ENCODE data around the gene FGD6.
"Not testable (repeated sequence)": the region's sequence is repeated elsewhere in the genome, so short reads cannot be mapped to it uniquely, and the experiment has no call there.

The FGD6 gene

GRCh38 chr12:95173392-95174251, 43.6 kb downstream of the FGD6 start:
- DNase-seq, result no peak

- DNase-seq, result no peak
Observed at GRCh38 chr12:95169368-95169767, 47.9 kb downstream of the FGD6 start.

GRCh38 chr12:95168746-95169145, 48.5 kb downstream of the FGD6 start:
- no peak for DNase-seq

GRCh38 chr12:95164656-95165055, 52.6 kb downstream of the FGD6 start:
- DNase-seq, result no peak

GRCh38 chr12:95158919-95159318, 58.3 kb downstream of the FGD6 start:
- no peak for DNase-seq

GRCh38 chr12:95151821-95152220, 65.4 kb downstream of the FGD6 start:
- no peak for DNase-seq

- no peak for DNase-seq
Observed at GRCh38 chr12:95151406-95151805, 65.9 kb downstream of the FGD6 start.

- DNase-seq, result no peak
Observed at GRCh38 chr12:95150501-95150900, 66.8 kb downstream of the FGD6 start.

- DNase-seq, result no peak
Observed at GRCh38 chr12:95147866-95148265, 69.4 kb downstream of the FGD6 start.

GRCh38 chr12:95146769-95147168, 70.5 kb downstream of the FGD6 start:
- DNase-seq, result no peak

GRCh38 chr12:95143621-95144205, 73.6 kb downstream of the FGD6 start:
- DNase-seq, result no peak

GRCh38 chr12:95142431-95143151, 74.7 kb downstream of the FGD6 start:
- DNase-seq, result no peak

GRCh38 chr12:95141310-95141709, 76.0 kb downstream of the FGD6 start:
- no peak for DNase-seq

GRCh38 chr12:95138031-95138430, 79.2 kb downstream of the FGD6 start:
- DNase-seq, result not testable (repeated sequence)

GRCh38 chr12:95136598-95136997, 80.7 kb downstream of the FGD6 start:
- no peak for DNase-seq

- DNase-seq, result no peak
Observed at GRCh38 chr12:95134085-95134484, 83.2 kb downstream of the FGD6 start.

- DNase-seq, result no peak
Observed at GRCh38 chr12:95131589-95132340, 85.5 kb downstream of the FGD6 start.

GRCh38 chr12:95130096-95130495, 87.2 kb downstream of the FGD6 start:
- DNase-seq, result no peak

GRCh38 chr12:95129115-95129514, 88.2 kb downstream of the FGD6 start:
- DNase-seq, result no peak

- DNase-seq, result no peak
Observed at GRCh38 chr12:95126736-95127135, 90.5 kb downstream of the FGD6 start.

- no peak for DNase-seq
Observed at GRCh38 chr12:95126076-95126475, 91.2 kb downstream of the FGD6 start.

- no peak for DNase-seq
Observed at GRCh38 chr12:95124106-95124505, 93.2 kb downstream of the FGD6 start.

GRCh38 chr12:95118788-95119179, 98.5 kb downstream of the FGD6 start:
- no peak for DNase-seq

All from CD4-positive, alpha-beta T cell treated with Interleukin-21 for 1 hour (primary cell).